Smooth muscle cell (in vitro differentiated cells): ENCODE measurements around the gene RHOB. TPM values are rescaled to one million over a fixed set of nuclear protein-coding genes. Genes with fewer than 3 reads are reported as not detected.

ENCODE experiments used
- DNase-seq: peaks from one replicate; lab custom pipeline; 2025; ENCODE audit not compliant: unreplicated experiment; lab: John Stamatoyannopoulos, UW
- H2AFZ ChIP-seq: fragments of 200-600 bp; sonication (generic); 2 replicates; pipeline ENCODE4 v1.6.0; 2016; ENCODE audit warnings: antibody characterized with exemption, low read depth, mild to moderate bottlenecking
- H3F3A ChIP-seq: fragments of 200-600 bp; sonication (generic); 2 replicates; pipeline ENCODE4 v1.6.0; 2017; ENCODE audit warnings: antibody characterized with exemption, low read depth
- H3K27ac ChIP-seq: fragments of 200-600 bp; sonication (generic); 2 replicates; pipeline ENCODE4 v1.5.1; 2016; ENCODE audit warnings: low read depth, mild to moderate bottlenecking
- H3K27me3 ChIP-seq: fragments of 200-600 bp; sonication (generic); 2 replicates; pipeline ENCODE4 v1.6.1; 2016; ENCODE audit warnings: low read depth, mild to moderate bottlenecking
- H3K36me3 ChIP-seq: fragments of 200-600 bp; sonication (generic); 2 replicates; pipeline ENCODE4 v1.5.1; 2016; ENCODE audit warnings: low read depth
- H3K4me1 ChIP-seq: fragments of 200-600 bp; sonication (generic); 2 replicates; pipeline ENCODE4 v1.5.1; 2016; ENCODE audit warnings: low read depth
- H3K4me2 ChIP-seq: fragments of 200-600 bp; sonication (generic); 2 replicates; pipeline ENCODE4 v1.6.0; 2016; ENCODE audit warnings: mild to moderate bottlenecking
- H3K4me3 ChIP-seq: fragments of 200-600 bp; sonication (generic); 2 replicates; pipeline ENCODE4 v1.5.1; 2016; ENCODE audit warnings: mild to moderate bottlenecking
- H3K79me2 ChIP-seq: fragments of 200-600 bp; sonication (generic); 2 replicates; pipeline ENCODE4 v1.6.0; 2016; ENCODE audit warnings: low read depth, mild to moderate bottlenecking
- H3K9ac ChIP-seq: fragments of 200-600 bp; sonication (generic); 2 replicates; pipeline ENCODE4 v1.6.0; 2016; ENCODE audit warnings: low read depth
- H3K9me3 ChIP-seq: fragments of 200-600 bp; sonication (generic); replicated peaks from 2 replicates; pipeline ENCODE4 v1.5.1; 2016; ENCODE audit warnings: low read depth
- H4K20me1 ChIP-seq: fragments of 200-600 bp; sonication (generic); 2 replicates; pipeline ENCODE4 v1.6.0; 2016; ENCODE audit warnings: low read depth
- CTCF ChIP-seq: fragments of 200-600 bp; sonication (generic); IDR thresholded peaks from 2 replicates; pipeline ENCODE4 v1.5.1; 2017; ENCODE audit warnings: borderline replicate concordance, mild to moderate bottlenecking, antibody characterized with exemption; ENCODE audit not compliant: insufficient read depth, poor library complexity, severe bottlenecking
- WGBS: methylation state at CpG from one replicate; pipeline ENCODE4 v1.1.7; 2016; ENCODE audit warnings: low lambda C conversion rate; 5-methylcytosine and 5-hydroxymethylcytosine counted together
- polyA plus RNA-seq: library from polyadenylated mRNA; unstranded; fragments of >200 nt; fragmentation: Nextera tagmentation; extraction: Ambion mirVana; gene quantifications from 2 replicates; pipeline ENCODE4 v1.2.1, GENCODE V29; 2016
- total RNA-seq: library from RNA; depleted of rRNA; stranded (reverse); fragments of >200 nt; gene quantifications from 2 replicates; pipeline ENCODE4 v1.2.3, GENCODE V29; 2014

Gene RHOB
- total and polyA plus RNA-seq, 2 experiments from 2014 or later = 75.9 to 218 TPM

GRCh38 chr2:20487392-20488174 lies 40.7 kb downstream of the RHOB start:
- Histone ChIP-seq H3K9ac (no peak overlapping the region), H3K9me3 (no peaks in the 10 kb centered on the region), H3K36me3 (no peaks in the 10 kb centered on the region), H4K20me1 (no peaks in the 10 kb centered on the region), H3K27me3 (no peaks in the 10 kb centered on the region), H3K4me3 (no peak overlapping the region), H2AFZ (no peak overlapping the region), H3K4me1 (peaks cover 27% of the 10 kb centered on the region), H3K79me2 (no peaks in the 10 kb centered on the region), H3K27ac (no peak overlapping the region), H3K4me2 (peak overlapping the region; percentile 24), H3F3A (peaks cover 8% of the 10 kb centered on the region)
- 63% methylated on average over 9 of the region's 9 CpGs for WGBS
- no peak for TF ChIP-seq CTCF
- no peak for DNase-seq

- 41% methylated on average over 9 of the region's 9 CpGs for WGBS
- Histone ChIP-seq H3K27me3 (no peaks in the 10 kb centered on the region), H3K4me1 (peaks cover 27% of the 10 kb centered on the region), H4K20me1 (no peaks in the 10 kb centered on the region), H2AFZ (peak overlapping the region; percentile 62), H3K9me3 (no peaks in the 10 kb centered on the region), H3F3A (peaks cover 12% of the 10 kb centered on the region), H3K9ac (no peak overlapping the region), H3K27ac (peak overlapping the region; percentile 50), H3K79me2 (no peaks in the 10 kb centered on the region), H3K36me3 (no peaks in the 10 kb centered on the region), H3K4me3 (no peak overlapping the region), H3K4me2 (peak overlapping the region; percentile 24)
- TF ChIP-seq CTCF = no peak
- DNase-seq = no peak
Observed at GRCh38 chr2:20488201-20488641, 41.3 kb downstream of the RHOB start.

GRCh38 chr2:20488782-20489181 lies 41.9 kb downstream of the RHOB start:
- Histone ChIP-seq H3F3A (peaks cover 16% of the 10 kb centered on the region), H3K79me2 (no peaks in the 10 kb centered on the region), H3K4me3 (no peak overlapping the region), H4K20me1 (no peaks in the 10 kb centered on the region), H3K4me1 (peaks cover 27% of the 10 kb centered on the region), H2AFZ (peak overlapping the region; percentile 62), H3K9me3 (no peaks in the 10 kb centered on the region), H3K27ac (peak overlapping the region; percentile 50), H3K9ac (no peak overlapping the region), H3K36me3 (no peaks in the 10 kb centered on the region), H3K27me3 (no peaks in the 10 kb centered on the region), H3K4me2 (peak overlapping the region; percentile 24)
- TF ChIP-seq CTCF = no peak
- DNase-seq = no peak
- WGBS = 36% methylated on average over 5 of the region's 5 CpGs
